Dedifferentiated amniotic fluid mesenchymal stem cell (primary cell): ENCODE results near the gene TNS2.
"Not testable (repeated sequence)": the region's sequence is repeated elsewhere in the genome, so short reads cannot be mapped to it uniquely, and the experiment has no call there.

Experiments
- DNase-seq: peaks from one replicate; pipeline ENCODE4 v3.0.0-alpha.2; 2016; ENCODE audit errors: extremely low spot score

TNS2 gene, protein sequence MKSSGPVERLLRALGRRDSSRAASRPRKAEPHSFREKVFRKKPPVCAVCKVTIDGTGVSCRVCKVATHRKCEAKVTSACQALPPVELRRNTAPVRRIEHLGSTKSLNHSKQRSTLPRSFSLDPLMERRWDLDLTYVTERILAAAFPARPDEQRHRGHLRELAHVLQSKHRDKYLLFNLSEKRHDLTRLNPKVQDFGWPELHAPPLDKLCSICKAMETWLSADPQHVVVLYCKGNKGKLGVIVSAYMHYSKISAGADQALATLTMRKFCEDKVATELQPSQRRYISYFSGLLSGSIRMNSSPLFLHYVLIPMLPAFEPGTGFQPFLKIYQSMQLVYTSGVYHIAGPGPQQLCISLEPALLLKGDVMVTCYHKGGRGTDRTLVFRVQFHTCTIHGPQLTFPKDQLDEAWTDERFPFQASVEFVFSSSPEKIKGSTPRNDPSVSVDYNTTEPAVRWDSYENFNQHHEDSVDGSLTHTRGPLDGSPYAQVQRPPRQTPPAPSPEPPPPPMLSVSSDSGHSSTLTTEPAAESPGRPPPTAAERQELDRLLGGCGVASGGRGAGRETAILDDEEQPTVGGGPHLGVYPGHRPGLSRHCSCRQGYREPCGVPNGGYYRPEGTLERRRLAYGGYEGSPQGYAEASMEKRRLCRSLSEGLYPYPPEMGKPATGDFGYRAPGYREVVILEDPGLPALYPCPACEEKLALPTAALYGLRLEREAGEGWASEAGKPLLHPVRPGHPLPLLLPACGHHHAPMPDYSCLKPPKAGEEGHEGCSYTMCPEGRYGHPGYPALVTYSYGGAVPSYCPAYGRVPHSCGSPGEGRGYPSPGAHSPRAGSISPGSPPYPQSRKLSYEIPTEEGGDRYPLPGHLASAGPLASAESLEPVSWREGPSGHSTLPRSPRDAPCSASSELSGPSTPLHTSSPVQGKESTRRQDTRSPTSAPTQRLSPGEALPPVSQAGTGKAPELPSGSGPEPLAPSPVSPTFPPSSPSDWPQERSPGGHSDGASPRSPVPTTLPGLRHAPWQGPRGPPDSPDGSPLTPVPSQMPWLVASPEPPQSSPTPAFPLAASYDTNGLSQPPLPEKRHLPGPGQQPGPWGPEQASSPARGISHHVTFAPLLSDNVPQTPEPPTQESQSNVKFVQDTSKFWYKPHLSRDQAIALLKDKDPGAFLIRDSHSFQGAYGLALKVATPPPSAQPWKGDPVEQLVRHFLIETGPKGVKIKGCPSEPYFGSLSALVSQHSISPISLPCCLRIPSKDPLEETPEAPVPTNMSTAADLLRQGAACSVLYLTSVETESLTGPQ (N-terminal part only)

GRCh38 chr12:53049571-53050318 is at the start of gene TNS2:
Gene TNS2 (plus strand): TSS chr12:53050065. CDS start chr12:53050186, 121 bp downstream.
- peak; percentile 27 for DNase-seq

DNA sequence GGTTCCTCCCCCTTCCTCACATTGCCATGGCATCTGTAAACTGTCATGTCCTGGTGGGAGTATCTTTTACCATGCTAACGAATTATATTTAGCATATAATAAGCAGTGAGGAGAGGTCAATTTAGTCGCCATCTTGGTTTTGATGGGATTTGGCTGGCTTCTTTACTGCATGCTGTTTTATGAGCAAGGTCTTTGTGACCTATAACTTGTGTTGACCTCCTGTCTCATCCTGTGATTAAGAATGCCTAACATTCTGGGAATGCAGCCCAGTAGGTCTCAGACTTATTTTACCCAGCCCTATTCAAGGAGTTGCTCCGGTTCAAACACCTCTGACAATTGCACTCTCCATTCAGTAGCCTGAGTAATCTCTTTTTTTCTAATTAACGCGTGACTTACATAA is 45.7 kb upstream of the TNS2 start:
- DNase-seq = no peak

DNA sequence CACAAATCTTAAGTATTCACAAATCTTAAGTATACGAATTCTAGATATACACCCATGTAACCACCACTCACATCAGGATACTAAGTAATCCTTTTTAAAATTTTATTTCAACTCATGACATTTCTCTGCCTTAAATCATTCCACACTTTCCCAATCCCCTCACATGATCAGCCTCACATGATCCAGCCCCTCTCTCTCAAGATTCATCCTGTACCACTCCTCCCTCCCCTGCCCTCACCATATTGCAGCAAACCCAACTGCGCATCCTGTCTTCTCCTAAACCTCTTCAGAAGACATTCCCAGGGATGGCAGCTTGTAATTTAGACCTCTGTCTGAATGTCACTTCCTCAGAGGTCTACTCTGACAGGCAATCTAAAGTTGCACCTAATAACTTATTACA is 45.3 kb upstream of the TNS2 start:
- DNase-seq = no peak

- DNase-seq = no peak
Observed at GRCh38 chr12:53005215-53005985, 44.5 kb upstream of the TNS2 start.

GRCh38 chr12:53005986-53006809 is 43.7 kb upstream of the TNS2 start, which contains the start of gene EIF4B:
Gene EIF4B (plus strand): TSS chr12:53006456. CDS start chr12:53006484, 28 bp downstream.
- peak; percentile 99 for DNase-seq

DNA sequence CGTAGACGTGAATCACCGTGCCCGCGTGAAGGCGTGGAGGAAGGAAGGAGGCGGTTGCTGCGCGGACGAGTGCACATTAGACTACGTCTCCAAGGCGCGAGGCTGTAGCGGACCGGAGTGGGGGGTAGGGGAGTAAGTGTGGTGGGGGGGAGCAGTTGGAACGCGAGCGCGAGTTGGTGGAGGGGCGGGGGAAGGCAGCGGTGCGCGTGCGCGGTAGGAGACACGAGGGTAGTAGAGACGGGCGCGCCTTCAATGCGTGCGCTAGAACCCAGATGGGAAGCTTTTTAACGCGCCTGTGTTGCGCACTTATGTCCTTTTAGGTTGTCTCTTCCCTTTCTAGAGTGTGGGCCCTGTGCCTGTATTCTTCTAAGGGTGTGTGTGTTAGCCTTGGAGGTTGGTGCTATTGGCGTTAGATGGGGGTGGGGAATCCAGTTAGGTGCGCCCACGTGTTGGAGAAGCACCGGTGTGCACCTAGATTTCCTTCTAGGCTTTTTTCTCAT is 43.0 kb upstream of the TNS2 start:
- peak; percentile 46 for DNase-seq

DNA sequence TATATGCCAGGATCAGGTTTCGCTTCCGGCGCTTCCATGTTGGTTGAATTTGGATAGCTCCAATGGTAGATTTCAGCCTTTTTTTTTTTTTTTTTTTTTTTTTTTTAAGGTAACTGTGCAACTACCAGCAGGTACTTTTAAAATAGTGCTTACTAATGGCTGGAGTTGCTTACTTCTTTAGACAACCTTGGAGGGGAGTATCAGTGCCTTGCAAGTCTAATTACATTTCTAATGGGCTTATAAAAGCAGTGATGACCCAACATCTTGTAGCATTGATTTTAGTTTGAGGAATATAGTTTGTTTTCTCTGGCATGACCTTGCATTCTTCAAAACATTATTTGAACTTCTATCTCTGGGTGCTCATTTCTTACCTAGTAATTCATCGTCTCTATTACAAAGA is 42.5 kb upstream of the TNS2 start:
- no peak for DNase-seq

DNA sequence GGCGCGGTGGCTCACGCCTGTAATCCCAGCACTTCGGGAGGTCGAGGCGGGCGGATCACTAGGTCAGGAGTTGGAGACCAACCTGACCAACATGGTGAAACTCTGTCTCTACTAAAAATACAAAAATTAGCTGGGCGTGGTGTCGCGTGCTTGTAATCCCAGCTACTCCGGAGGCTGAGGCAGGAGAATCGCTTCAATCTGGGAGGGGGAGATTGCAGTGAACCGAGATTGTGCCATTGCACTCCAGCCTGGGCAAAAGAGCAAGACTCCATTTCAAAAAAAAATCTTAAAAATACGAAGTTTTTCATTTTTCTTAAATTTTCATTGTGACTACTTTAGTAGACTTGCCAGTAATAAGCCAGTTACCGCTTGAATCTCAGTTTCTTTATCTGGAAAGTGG is 41.1 kb upstream of the TNS2 start:
- not testable (repeated sequence) for DNase-seq

DNA sequence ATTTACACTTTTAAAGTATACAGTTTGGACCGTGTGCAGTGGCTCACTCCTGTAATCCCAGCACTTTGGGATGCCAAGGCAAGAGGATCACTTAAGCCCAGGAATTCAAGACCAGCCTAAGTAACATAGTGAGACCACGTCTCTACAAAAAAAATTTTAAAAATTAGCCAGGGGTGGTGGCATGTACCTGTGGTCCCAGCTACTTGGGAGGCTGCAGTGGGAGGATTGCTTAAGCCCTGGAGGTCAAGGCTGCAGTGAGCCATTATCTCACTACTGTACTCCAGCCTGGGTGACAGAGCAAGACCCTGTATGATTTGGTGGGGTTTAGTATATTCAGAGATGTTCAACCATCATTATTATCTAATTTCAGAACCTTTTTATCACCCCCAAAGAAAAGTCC is 38.9 kb upstream of the TNS2 start:
- DNase-seq = no peak

GRCh38 chr12:53011889-53012288 is 38.0 kb upstream of the TNS2 start:
- DNase-seq = no peak

GRCh38 chr12:53012928-53013327 is 36.9 kb upstream of the TNS2 start:
- DNase-seq = no peak

GRCh38 chr12:53014709-53015108 is 35.2 kb upstream of the TNS2 start:
- no peak for DNase-seq

DNA sequence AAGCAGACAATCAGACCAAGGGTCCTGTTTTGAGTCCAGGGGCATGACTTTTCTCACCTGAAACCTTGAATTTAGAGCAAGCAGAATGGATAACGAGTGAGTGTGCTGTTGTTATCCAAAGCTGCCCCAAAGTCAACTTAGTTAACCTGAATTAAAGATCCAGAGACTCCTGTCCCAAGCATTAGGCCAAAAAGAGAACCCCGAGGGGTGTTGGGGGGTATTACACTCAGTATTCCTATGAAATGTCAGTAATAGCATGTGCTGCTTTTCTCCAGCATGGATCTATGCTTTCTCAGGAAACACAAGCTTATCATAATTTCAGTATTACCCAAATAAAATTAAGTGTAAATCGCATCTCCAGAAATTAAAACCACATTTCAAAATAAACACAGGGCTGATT is 24.6 kb upstream of the TNS2 start:
- DNase-seq = no peak

- DNase-seq = not testable (repeated sequence)
Observed at GRCh38 chr12:53027014-53027413, 22.9 kb upstream of the TNS2 start.

DNA sequence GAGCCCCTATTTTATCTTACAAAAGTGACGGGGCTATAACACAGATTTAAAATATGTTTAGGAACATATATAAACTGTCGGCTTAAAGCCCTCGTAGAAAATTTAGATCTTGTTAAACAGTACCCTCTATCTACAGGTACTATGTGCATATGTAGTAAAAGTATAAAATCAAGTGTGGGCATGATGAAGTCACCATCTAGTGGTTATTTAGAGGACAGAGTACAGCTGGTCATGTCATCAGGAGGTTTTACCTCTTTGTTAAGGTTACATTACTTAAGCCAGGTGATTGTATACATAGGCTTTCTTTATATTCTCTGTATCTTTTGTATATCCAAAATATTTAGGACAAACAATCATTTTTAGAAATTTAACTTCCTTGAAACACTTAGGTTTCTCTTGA is 18.2 kb upstream of the TNS2 start:
- DNase-seq = no peak

DNA sequence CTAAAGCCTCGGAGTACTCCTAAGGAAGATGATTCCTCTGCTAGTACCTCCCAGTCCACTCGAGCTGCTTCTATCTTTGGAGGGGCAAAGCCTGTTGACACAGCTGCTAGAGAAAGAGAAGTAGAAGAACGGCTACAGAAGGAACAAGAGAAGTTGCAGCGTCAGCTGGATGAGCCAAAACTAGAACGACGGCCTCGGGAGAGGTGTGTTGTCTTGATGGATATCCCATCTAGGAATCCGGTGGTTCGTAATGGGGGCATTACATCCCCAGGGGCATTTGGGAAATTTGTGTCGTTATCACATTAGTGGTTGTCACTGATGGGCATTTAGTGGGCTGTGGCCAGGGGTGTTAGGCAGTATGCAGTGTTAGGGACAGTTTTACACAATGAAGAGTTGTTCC is 16.0 kb upstream of the TNS2 start:
- DNase-seq = not testable (repeated sequence)

DNA sequence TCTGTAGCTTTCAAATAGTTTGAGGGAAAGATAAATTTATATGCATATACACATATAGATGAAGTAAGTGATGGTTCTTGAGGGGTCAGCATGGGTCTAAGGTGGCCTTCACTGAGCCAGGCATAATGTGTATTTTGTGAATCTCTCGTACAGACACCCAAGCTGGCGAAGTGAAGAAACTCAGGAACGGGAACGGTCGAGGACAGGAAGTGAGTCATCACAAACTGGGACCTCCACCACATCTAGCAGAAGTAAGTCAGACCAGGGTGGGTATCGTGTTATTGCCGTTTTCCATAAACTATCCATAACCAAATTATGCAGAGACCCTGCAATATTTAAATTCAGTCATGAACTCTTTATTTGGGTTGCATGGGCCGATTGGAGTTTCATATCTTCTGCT is 15.4 kb upstream of the TNS2 start:
- no peak for DNase-seq

- no peak for DNase-seq
Observed at GRCh38 chr12:53036802-53037201, 13.1 kb upstream of the TNS2 start.

- no peak for DNase-seq
Observed at GRCh38 chr12:53039851-53040250, 10.0 kb upstream of the TNS2 start.
